H9 (cell line): ENCODE results near the gene CEP170B. TPM values are rescaled to one million over a fixed set of nuclear protein-coding genes. Genes with fewer than 3 reads are reported as not detected.

Experiments
- DNase-seq: peaks from one replicate; pipeline ENCODE4 v3.0.0-alpha.2; 2017
- H2AFZ ChIP-seq: one replicate; pipeline ENCODE4 v1.6.1; 2013; ENCODE audit warnings: mild to moderate bottlenecking, low read length, control low read depth, moderate library complexity
- H2AK5ac ChIP-seq: 2 replicates; pipeline ENCODE4 v1.6.1; 2013; ENCODE audit warnings: low read length, control low read depth, mixed read lengths; ENCODE audit not compliant: insufficient read length
- H2BK120ac ChIP-seq: one replicate; pipeline ENCODE4 v1.6.1; 2013; ENCODE audit warnings: low read depth, mild to moderate bottlenecking, low read length, control low read depth, inconsistent platforms; ENCODE audit not compliant: poor library complexity, severe bottlenecking
- H2BK12ac ChIP-seq: 2 replicates; pipeline ENCODE4 v1.6.1; 2013; ENCODE audit warnings: low read length, control low read depth, mixed read lengths, low read depth; ENCODE audit not compliant: insufficient read length
- H2BK15ac ChIP-seq: 2 replicates; pipeline ENCODE4 v1.6.1; 2013; ENCODE audit warnings: low read depth, low read length, control low read depth
- H2BK20ac ChIP-seq: one replicate; pipeline ENCODE4 v1.6.1; 2013; ENCODE audit warnings: low read depth, mild to moderate bottlenecking, low read length, control low read depth, inconsistent platforms; ENCODE audit not compliant: poor library complexity, severe bottlenecking
- H2BK5ac ChIP-seq: 2 replicates; pipeline ENCODE4 v1.6.1; 2013; ENCODE audit warnings: low read length, control low read depth, mixed read lengths; ENCODE audit not compliant: insufficient read length
- H3K14ac ChIP-seq: 2 replicates; pipeline ENCODE4 v1.6.1; 2013; ENCODE audit warnings: low read length, control low read depth; ENCODE audit not compliant: insufficient read depth
- H3K18ac ChIP-seq: 2 replicates; pipeline ENCODE4 v1.6.1; 2013; ENCODE audit warnings: low read depth, mild to moderate bottlenecking, mixed read lengths, low read length, control low read depth; ENCODE audit not compliant: insufficient read length
- H3K23ac ChIP-seq: 2 replicates; pipeline ENCODE4 v1.6.1; 2013; ENCODE audit warnings: low read length, control low read depth, mixed read lengths, low read depth; ENCODE audit not compliant: insufficient read length
- H3K23me2 ChIP-seq: 2 replicates; pipeline ENCODE4 v1.6.1; 2013; ENCODE audit warnings: low read depth, mild to moderate bottlenecking, mixed read lengths, low read length, control low read depth; ENCODE audit not compliant: insufficient read length, poor library complexity, severe bottlenecking
- H3K27ac ChIP-seq: 2 replicates; pipeline ENCODE4 v1.5.1; 2013; ENCODE audit warnings: low read length, control low read depth, mixed read lengths, low read depth; ENCODE audit not compliant: insufficient read length
- H3K27me3 ChIP-seq: 2 replicates; pipeline ENCODE4 v1.6.1; 2013; ENCODE audit warnings: low read length, control low read depth, inconsistent platforms; ENCODE audit not compliant: insufficient read depth
- H3K4ac ChIP-seq: 2 replicates; pipeline ENCODE4 v1.6.1; 2013; ENCODE audit warnings: low read depth, mild to moderate bottlenecking, control low read depth, inconsistent platforms, low read length, moderate library complexity
- H3K4me1 ChIP-seq: 2 replicates; pipeline ENCODE4 v1.6.1; 2013; ENCODE audit warnings: low read length, control low read depth, inconsistent platforms; ENCODE audit not compliant: insufficient read depth
- H3K4me2 ChIP-seq: 2 replicates; pipeline ENCODE4 v1.6.1; 2013; ENCODE audit warnings: low read length, control low read depth, mixed read lengths; ENCODE audit not compliant: insufficient read length, insufficient read depth
- H3K56ac ChIP-seq: 2 replicates; pipeline ENCODE4 v1.6.1; 2013; ENCODE audit warnings: low read depth, mild to moderate bottlenecking, mixed read lengths, low read length, control low read depth; ENCODE audit not compliant: insufficient read length
- H3K79me1 ChIP-seq: 2 replicates; pipeline ENCODE4 v1.6.1; 2013; ENCODE audit warnings: low read depth, mild to moderate bottlenecking, moderate library complexity, low read length, control low read depth, inconsistent platforms; ENCODE audit not compliant: insufficient read depth, poor library complexity, severe bottlenecking
- H3K79me2 ChIP-seq: 2 replicates; pipeline ENCODE4 v1.6.1; 2013; ENCODE audit warnings: low read length, control low read depth, inconsistent platforms; ENCODE audit not compliant: insufficient read depth
- H3K9ac ChIP-seq: 2 replicates; pipeline ENCODE4 v1.6.1; 2013; ENCODE audit warnings: low read length, control low read depth, mixed read lengths; ENCODE audit not compliant: insufficient read length; ENCODE audit errors: extremely low read depth
- H3K9me3 ChIP-seq: one replicate; pipeline ENCODE4 v1.6.1; 2013; ENCODE audit warnings: low read depth, low read length, inconsistent platforms; ENCODE audit not compliant: control insufficient read depth
- H3T11ph ChIP-seq: one replicate; pipeline ENCODE4 v1.6.1; 2013; ENCODE audit warnings: mild to moderate bottlenecking, low read length, control low read depth, inconsistent platforms
- H4K20me1 ChIP-seq: one replicate; pipeline ENCODE4 v1.6.1; 2013; ENCODE audit not compliant: control insufficient read depth, insufficient read length, insufficient read depth
- H4K5ac ChIP-seq: 2 replicates; pipeline ENCODE4 v1.6.1; 2013; ENCODE audit warnings: low read depth, mild to moderate bottlenecking, mixed read lengths, low read length, control low read depth; ENCODE audit not compliant: insufficient read length
- H4K8ac ChIP-seq: replicated peaks from 2 replicates; pipeline ENCODE4 v1.6.1; 2013; ENCODE audit warnings: low read length, control low read depth, mixed read lengths, low read depth; ENCODE audit not compliant: insufficient read length
- H4K91ac ChIP-seq: 2 replicates; pipeline ENCODE4 v1.6.1; 2013; ENCODE audit warnings: low read depth, mild to moderate bottlenecking, moderate library complexity, mixed read lengths, low read length, control low read depth; ENCODE audit not compliant: insufficient read length
- H3K27ac Mint-ChIP-seq, 3 experiments: 2 replicates in 2 of 3; 3 replicates in 1 of 3; pipeline ENCODE4 v1.8.0; 2020 to 2021; ENCODE audit warnings: mixed read lengths in 3 of 3, mild to moderate bottlenecking in 1 of 3, moderate library complexity in 1 of 3
- H3K27me3 Mint-ChIP-seq: 2 replicates; pipeline ENCODE4 v1.8.0; 2021; ENCODE audit warnings: low read depth, mild to moderate bottlenecking, moderate library complexity, mixed read lengths
- H3K36me3 Mint-ChIP-seq, 3 experiments: 2 replicates in 2 of 3; 3 replicates in 1 of 3; pipeline ENCODE4 v1.8.0; 2020 to 2021; ENCODE audit warnings: low read depth in 3 of 3, mixed read lengths in 3 of 3; ENCODE audit not compliant: insufficient read depth in 1 of 3
- H3K4me1 Mint-ChIP-seq, 2 experiments: 2 replicates each; pipeline ENCODE4 v1.8.0; 2020; ENCODE audit warnings: mixed read lengths in 2 of 2
- H3K4me3 Mint-ChIP-seq, 2 experiments: 2 replicates in 1 of 2; 3 replicates in 1 of 2; pipeline ENCODE4 v1.8.0; 2020 to 2021; ENCODE audit warnings: mild to moderate bottlenecking in 2 of 2, mixed read lengths in 2 of 2, moderate library complexity in 1 of 2
- H3K9me3 Mint-ChIP-seq, 2 experiments: 2 replicates in 1 of 2; 3 replicates in 1 of 2; pipeline ENCODE4 v1.8.0; 2020; ENCODE audit warnings: mild to moderate bottlenecking in 2 of 2, mixed read lengths in 2 of 2, moderate library complexity in 1 of 2
- CTCF ChIP-seq: fragments of 200-600 bp; sonication (generic); conservative IDR thresholded peaks from 3 replicates; pipeline ENCODE4 v1.8.0; 2021; ENCODE audit warnings: antibody characterized with exemption, mild to moderate bottlenecking
- WGBS: extraction: QIAGEN DNeasy Blood & Tissue Kit; methylation state at CpG from one replicate; pipeline ENCODE4 v1.1.7; 2013; ENCODE audit warnings: missing lambda C conversion rate, low lambda C conversion rate, mixed read lengths; ENCODE audit not compliant: insufficient read length; ENCODE audit errors: extremely low coverage; 5-methylcytosine and 5-hydroxymethylcytosine counted together
- total RNA-seq: library from RNA; stranded (reverse); gene quantifications from 2 replicates; pipeline ENCODE4 v1.2.1, GENCODE V29; 2021

CEP170B gene
- total RNA-seq, 1 experiment from 2014 or later, result 28.8 TPM

- Histone ChIP-seq H4K8ac (no peak overlapping the region), H4K5ac (no peak overlapping the region), H3K79me2 (peaks cover 11% of the 10 kb centered on the region; the same call in 1 of the 2 replicates), H2AK5ac (no peak overlapping the region), H3K9me3 (no peaks in the 10 kb centered on the region), H2BK12ac (no peak overlapping the region), H3K18ac (no peak overlapping the region), H3K23me2 (peaks cover 9% of the 10 kb centered on the region), H2BK20ac (no peak overlapping the region), H3K56ac (no peak overlapping the region), H3K23ac (no peak overlapping the region), H3K27ac (no peak overlapping the region), H3K4me1 (peaks cover 4% of the 10 kb centered on the region; the same call in 1 of the 2 replicates), H4K20me1 (no peaks in the 10 kb centered on the region), H2BK15ac (no peak overlapping the region), H2BK5ac (no peak overlapping the region), H3K9ac (no peak overlapping the region), H3K27me3 (no peaks in the 10 kb centered on the region), H3K79me1 (no peaks in the 10 kb centered on the region), H2AFZ (no peak overlapping the region), H2BK120ac (no peak overlapping the region), H4K91ac (no peak overlapping the region), H3K14ac (no peak overlapping the region), H3K4ac (no peak overlapping the region), H3T11ph (no peak overlapping the region), H3K4me2 (no peak overlapping the region)
- TF ChIP-seq CTCF, result no peak
- no peaks in the 10 kb centered on the region; the same call in 1 of the 2 replicates for H3K27me3 Mint-ChIP-seq
- WGBS, result 100% methylated on average over 3 of the region's 4 CpGs
- no peak for DNase-seq
- H3K27ac Mint-ChIP-seq, result no peak overlapping the region
- H3K9me3 Mint-ChIP-seq, result no peaks in the 10 kb centered on the region
- H3K4me1 Mint-ChIP-seq, result peaks cover 13 to 16% of the 10 kb centered on the region in 2 experiments
- H3K36me3 Mint-ChIP-seq, result peaks cover 0 to 2% (median 2%) of the 10 kb centered on the region in 3 experiments; a peak in 3 of 7 replicates
- H3K4me3 Mint-ChIP-seq, result no peak overlapping the region
Measured at GRCh38 chr14:104859900-104860299, 5.2 kb upstream of the CEP170B start.
